ENCODE data around the gene UTP25. TPM values are rescaled to one million over a fixed set of nuclear protein-coding genes. Genes with fewer than 3 reads are reported as not detected.

UTP25 gene
- total RNA-seq, 2 donors from 2014 or later: 12.0 to 17.5 TPM

- Mint-ChIP-seq H3K9me3 (peaks cover 3% of the 10 kb centered on the region), H3K27ac (no peak overlapping the region), H3K4me3 (no peak overlapping the region), H3K27me3 (peaks cover 22% of the 10 kb centered on the region), H3K36me3 (ENCODE audit: low read depth) (no peaks in the 10 kb centered on the region), H3K4me1 (no peaks in the 10 kb centered on the region)
- no peak for ATAC-seq (replicated peaks)
Observed at GRCh38 chr1:209866201-209866600, 38.4 kb downstream of the UTP25 start.

GRCh38 chr1:209869291-209870149, 41.7 kb downstream of the UTP25 start:
- H3K36me3 Mint-ChIP-seq (ENCODE audit: low read depth): no peaks in the 10 kb centered on the region
- H3K4me1 Mint-ChIP-seq: no peaks in the 10 kb centered on the region
- H3K4me3 Mint-ChIP-seq: no peak overlapping the region
- ATAC-seq (replicated peaks): no peak
- H3K27me3 Mint-ChIP-seq: peaks cover 26% of the 10 kb centered on the region
- peaks cover 3% of the 10 kb centered on the region for H3K9me3 Mint-ChIP-seq
- no peak overlapping the region for H3K27ac Mint-ChIP-seq

- no peak for ATAC-seq (replicated peaks)
- no peaks in the 10 kb centered on the region for H3K4me1 Mint-ChIP-seq
- H3K27me3 Mint-ChIP-seq: peaks cover 30% of the 10 kb centered on the region
- H3K4me3 Mint-ChIP-seq: no peak overlapping the region
- H3K9me3 Mint-ChIP-seq: peaks cover 3% of the 10 kb centered on the region
- no peaks in the 10 kb centered on the region for H3K36me3 Mint-ChIP-seq (ENCODE audit: low read depth)
- no peak overlapping the region for H3K27ac Mint-ChIP-seq
Observed at GRCh38 chr1:209870151-209870831, 42.5 kb downstream of the UTP25 start.

GRCh38 chr1:209871006-209871405, 43.2 kb downstream of the UTP25 start:
- no peaks in the 10 kb centered on the region for H3K36me3 Mint-ChIP-seq (ENCODE audit: low read depth)
- peaks cover 30% of the 10 kb centered on the region for H3K27me3 Mint-ChIP-seq
- no peaks in the 10 kb centered on the region for H3K4me1 Mint-ChIP-seq
- H3K27ac Mint-ChIP-seq: no peak overlapping the region
- ATAC-seq (replicated peaks): no peak
- H3K4me3 Mint-ChIP-seq: no peak overlapping the region
- H3K9me3 Mint-ChIP-seq: peaks cover 3% of the 10 kb centered on the region

- no peak for ATAC-seq (replicated peaks)
- Mint-ChIP-seq H3K4me1 (no peaks in the 10 kb centered on the region), H3K36me3 (ENCODE audit: low read depth) (no peaks in the 10 kb centered on the region), H3K9me3 (peaks cover 3% of the 10 kb centered on the region), H3K27ac (no peak overlapping the region), H3K4me3 (no peak overlapping the region), H3K27me3 (peaks cover 32% of the 10 kb centered on the region)
Observed at GRCh38 chr1:209871430-209871829, 43.7 kb downstream of the UTP25 start.

GRCh38 chr1:209873067-209873799, 45.5 kb downstream of the UTP25 start:
- ATAC-seq (replicated peaks): no peak
- Mint-ChIP-seq H3K4me1 (no peaks in the 10 kb centered on the region), H3K4me3 (no peak overlapping the region), H3K27me3 (peaks cover 37% of the 10 kb centered on the region), H3K27ac (no peak overlapping the region), H3K9me3 (no peaks in the 10 kb centered on the region), H3K36me3 (ENCODE audit: low read depth) (no peaks in the 10 kb centered on the region)

- no peak overlapping the region for H3K27ac Mint-ChIP-seq
Observed at GRCh38 chr1:209875515-209875914, 47.7 kb downstream of the UTP25 start.

GRCh38 chr1:209876078-209876800, 48.5 kb downstream of the UTP25 start:
- ATAC-seq (replicated peaks): no peak
- Mint-ChIP-seq H3K27me3 (peaks cover 50% of the 10 kb centered on the region), H3K4me1 (no peaks in the 10 kb centered on the region)

More at GRCh38 chr1:209875515-209875914, 47.7 kb downstream of the UTP25 start:
- Mint-ChIP-seq H3K27me3 (peaks cover 50% of the 10 kb centered on the region), H3K9me3 (no peaks in the 10 kb centered on the region), H3K4me1 (no peaks in the 10 kb centered on the region), H3K4me3 (no peak overlapping the region), H3K36me3 (ENCODE audit: low read depth) (no peaks in the 10 kb centered on the region)
- no peak for ATAC-seq (replicated peaks)

GRCh38 chr1:209877087-209877764, 49.5 kb downstream of the UTP25 start:
- Mint-ChIP-seq H3K27ac (no peak overlapping the region), H3K4me3 (no peak overlapping the region), H3K36me3 (ENCODE audit: low read depth) (no peaks in the 10 kb centered on the region), H3K27me3 (peaks cover 51% of the 10 kb centered on the region), H3K4me1 (no peaks in the 10 kb centered on the region), H3K9me3 (no peaks in the 10 kb centered on the region)
- no peak for ATAC-seq (replicated peaks)

More at GRCh38 chr1:209876078-209876800, 48.5 kb downstream of the UTP25 start:
- no peaks in the 10 kb centered on the region for H3K9me3 Mint-ChIP-seq
- no peak overlapping the region for H3K27ac Mint-ChIP-seq
- no peaks in the 10 kb centered on the region for H3K36me3 Mint-ChIP-seq (ENCODE audit: low read depth)
- no peak overlapping the region for H3K4me3 Mint-ChIP-seq

GRCh38 chr1:209878964-209879363, 51.2 kb downstream of the UTP25 start:
- H3K4me3 Mint-ChIP-seq: no peak overlapping the region
- H3K36me3 Mint-ChIP-seq (ENCODE audit: low read depth): no peaks in the 10 kb centered on the region
- H3K27ac Mint-ChIP-seq: no peak overlapping the region
- no peak for ATAC-seq (replicated peaks)
- H3K4me1 Mint-ChIP-seq: peaks cover under 1% of the 10 kb centered on the region
- H3K9me3 Mint-ChIP-seq: no peaks in the 10 kb centered on the region
- H3K27me3 Mint-ChIP-seq: peaks cover 53% of the 10 kb centered on the region

- no peak overlapping the region for H3K27ac Mint-ChIP-seq
- H3K36me3 Mint-ChIP-seq (ENCODE audit: low read depth): no peaks in the 10 kb centered on the region
- H3K4me1 Mint-ChIP-seq: peaks cover 4% of the 10 kb centered on the region
- peaks cover 56% of the 10 kb centered on the region for H3K27me3 Mint-ChIP-seq
- ATAC-seq (replicated peaks): no peak
- H3K4me3 Mint-ChIP-seq: no peak overlapping the region
- no peaks in the 10 kb centered on the region for H3K9me3 Mint-ChIP-seq
Observed at GRCh38 chr1:209879539-209879938, 51.8 kb downstream of the UTP25 start.

- Mint-ChIP-seq H3K9me3 (no peaks in the 10 kb centered on the region), H3K27me3 (peaks cover 53% of the 10 kb centered on the region)
- ATAC-seq (replicated peaks): no peak
Observed at GRCh38 chr1:209880031-209880430, 52.3 kb downstream of the UTP25 start.

GRCh38 chr1:209881619-209882018, 53.8 kb downstream of the UTP25 start:
- H3K27ac Mint-ChIP-seq: no peak overlapping the region
- H3K9me3 Mint-ChIP-seq: no peaks in the 10 kb centered on the region
- peaks cover 4% of the 10 kb centered on the region for H3K4me1 Mint-ChIP-seq
- H3K27me3 Mint-ChIP-seq: peaks cover 57% of the 10 kb centered on the region
- ATAC-seq (replicated peaks): no peak
- no peaks in the 10 kb centered on the region for H3K36me3 Mint-ChIP-seq (ENCODE audit: low read depth)
- H3K4me3 Mint-ChIP-seq: no peak overlapping the region

More at GRCh38 chr1:209880031-209880430, 52.3 kb downstream of the UTP25 start:
- Mint-ChIP-seq H3K4me3 (no peak overlapping the region), H3K27ac (no peak overlapping the region), H3K36me3 (ENCODE audit: low read depth) (no peaks in the 10 kb centered on the region), H3K4me1 (peaks cover 4% of the 10 kb centered on the region)

Data from activated T-helper 17 cell treated with anti-CD3 and anti-CD28 coated beads, Interleukin-2, amount 50 U/mL, for 72 hours (primary cell).